GM23338 (cell line): ENCODE results near the gene MACF1. TPM values are rescaled to one million over a fixed set of nuclear protein-coding genes. Genes with fewer than 3 reads are reported as not detected.

Source experiments
- ATAC-seq: fragments of 200-7000 bp; cut with Tn5 transposase; 3 replicates; pipeline ENCODE4 v1.9.1; 2020
- DNase-seq: peaks from one replicate; pipeline ENCODE4 v3.0.0-alpha.2; 2015; ENCODE audit warnings: low spot score
- H2AFZ ChIP-seq: fragments of 200-600 bp; sonication (generic); 2 replicates; pipeline ENCODE4 v1.8.0; 2016; ENCODE audit warnings: antibody characterized with exemption, mild to moderate bottlenecking, moderate library complexity
- H3F3A ChIP-seq: fragments of 200-600 bp; sonication (generic); replicated peaks from 2 replicates; pipeline ENCODE4 v1.8.0; 2017; ENCODE audit warnings: antibody characterized with exemption, mixed run types, low read depth
- H3K27ac ChIP-seq: fragments of 200-600 bp; sonication (generic); 2 replicates; pipeline ENCODE4 v1.6.1; 2016; ENCODE audit warnings: low read depth
- H3K27me3 ChIP-seq: fragments of 200-600 bp; sonication (generic); 2 replicates; pipeline ENCODE4 v1.8.0; 2016; ENCODE audit warnings: mild to moderate bottlenecking, mixed run types, moderate library complexity; ENCODE audit not compliant: insufficient read depth
- H3K36me3 ChIP-seq: fragments of 200-600 bp; sonication (generic); 2 replicates; pipeline ENCODE4 v1.8.0; 2016; ENCODE audit warnings: mild to moderate bottlenecking; ENCODE audit not compliant: insufficient read depth
- H3K4me1 ChIP-seq: fragments of 200-600 bp; sonication (generic); 2 replicates; pipeline ENCODE4 v1.8.0; 2016; ENCODE audit warnings: mild to moderate bottlenecking, moderate library complexity; ENCODE audit not compliant: insufficient read depth
- H3K4me2 ChIP-seq: fragments of 200-600 bp; sonication (generic); 2 replicates; pipeline ENCODE4 v1.7.1; 2017; ENCODE audit warnings: mixed run types
- H3K4me3 ChIP-seq: fragments of 200-600 bp; sonication (generic); 2 replicates; pipeline ENCODE4 v1.6.1; 2016; ENCODE audit warnings: mixed run types
- H3K79me2 ChIP-seq: fragments of 200-600 bp; sonication (generic); replicated peaks from 2 replicates; pipeline ENCODE4 v1.8.0; 2017; ENCODE audit warnings: mild to moderate bottlenecking; ENCODE audit not compliant: insufficient read depth
- H3K9me2 ChIP-seq: fragments of 200-600 bp; sonication (generic); 2 replicates; pipeline ENCODE4 v1.8.0; 2017; ENCODE audit not compliant: insufficient read depth
- H4K20me1 ChIP-seq: fragments of 200-600 bp; sonication (generic); replicated peaks from 2 replicates; pipeline ENCODE4 v1.8.0; 2017; ENCODE audit warnings: mild to moderate bottlenecking; ENCODE audit not compliant: insufficient read depth
- H3K27ac Mint-ChIP-seq: 2 replicates; pipeline ENCODE4 v1.8.0; 2020; ENCODE audit warnings: inconsistent platforms, mild to moderate bottlenecking, moderate library complexity, mixed read lengths
- H3K27me3 Mint-ChIP-seq: 3 replicates; pipeline ENCODE4 v1.8.0; 2022; ENCODE audit warnings: low read depth, mild to moderate bottlenecking, moderate library complexity, mixed read lengths, inconsistent platforms; ENCODE audit not compliant: insufficient read depth, poor library complexity
- H3K36me3 Mint-ChIP-seq: 3 replicates; pipeline ENCODE4 v1.8.0; 2021; ENCODE audit warnings: low read depth, mild to moderate bottlenecking, inconsistent platforms, moderate library complexity, mixed read lengths
- H3K4me1 Mint-ChIP-seq: 3 replicates; pipeline ENCODE4 v1.8.0; 2020; ENCODE audit warnings: mild to moderate bottlenecking, inconsistent platforms, mixed read lengths
- H3K4me3 Mint-ChIP-seq: 3 replicates; pipeline ENCODE4 v1.8.0; 2021; ENCODE audit warnings: moderate library complexity, mild to moderate bottlenecking, inconsistent platforms, mixed read lengths
- H3K9me3 Mint-ChIP-seq: 3 replicates; pipeline ENCODE4 v1.8.0; 2020; ENCODE audit warnings: moderate library complexity, mild to moderate bottlenecking, inconsistent platforms, mixed read lengths
- EZH2 ChIP-seq: fragments of 200-600 bp; sonication (generic); IDR thresholded peaks from one replicate; pipeline ENCODE4 v1.8.0; 2017; ENCODE audit warnings: antibody characterized with exemption, mild to moderate bottlenecking, low read depth; ENCODE audit not compliant: unreplicated experiment
- JUNB ChIP-seq: IDR thresholded peaks from one replicate; pipeline ENCODE4 v1.6.1; 2016; ENCODE audit warnings: antibody characterized with exemption; ENCODE audit not compliant: unreplicated experiment
- NANOG ChIP-seq: IDR thresholded peaks from 2 replicates; pipeline ENCODE4 v1.6.1; 2016; ENCODE audit warnings: antibody characterized with exemption, borderline replicate concordance
- POLR2AphosphoS5 ChIP-seq: IDR thresholded peaks from 2 replicates; pipeline ENCODE4 v1.6.1; 2016; ENCODE audit warnings: antibody characterized with exemption, low read depth
- ZNF114 ChIP-seq: fragments of 250-450 bp; sonication (Bioruptor Pico); IDR thresholded peaks from 2 replicates; pipeline ENCODE4 v1.5.0; 2020; ENCODE audit warnings: mild to moderate bottlenecking, moderate library complexity
- polyA plus RNA-seq: library from polyadenylated mRNA; unstranded; fragments of >200 nt; fragmentation: Nextera tagmentation; extraction: Ambion mirVana; gene quantifications from 2 replicates; pipeline ENCODE4 v1.2.1, GENCODE V29; 2016
- total RNA-seq: library from RNA; depleted of rRNA; stranded (reverse); fragments of >200 nt; shearing (Covaris generic); gene quantifications from 2 replicates; pipeline ENCODE4 v1.2.3, GENCODE V29; 2014
- TF ChIP-seq, protein P1 (sequence below): fragments of 250-450 bp; sonication (Bioruptor Pico); IDR thresholded peaks from 2 replicates; pipeline ENCODE4 v1.5.0; 2020; ENCODE audit warnings: mild to moderate bottlenecking, moderate library complexity
- TF ChIP-seq, protein P2 (sequence below): IDR thresholded peaks from 2 replicates; pipeline ENCODE4 v1.6.1; 2016; ENCODE audit warnings: antibody characterized with exemption

Gene MACF1
- total and polyA plus RNA-seq, 2 experiments from 2014 or later, result 104 to 399 TPM

DNA sequence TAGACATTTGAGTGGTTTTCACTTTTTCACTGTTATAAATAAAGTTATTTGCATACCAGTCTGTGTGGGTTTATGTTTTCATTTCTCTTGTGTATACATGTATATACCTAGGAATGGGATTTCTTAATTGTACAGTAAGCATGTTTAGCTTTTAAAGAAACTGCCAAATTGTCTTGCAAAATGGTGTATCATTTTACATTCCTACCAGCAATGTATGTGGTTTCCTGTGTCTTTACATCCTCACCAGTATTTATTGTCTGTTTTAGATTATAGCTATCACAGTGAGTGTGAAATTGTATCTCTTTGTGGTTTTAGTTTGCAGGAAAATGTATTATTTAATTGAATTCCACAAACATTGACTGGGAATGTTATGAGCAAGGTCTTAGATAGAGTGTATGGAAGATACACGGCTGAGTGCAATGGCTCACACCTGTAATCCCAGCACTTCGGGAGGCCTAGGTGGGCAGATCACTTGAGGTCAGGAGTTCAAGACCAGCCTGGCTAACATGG, 57.3 kb downstream of the MACF1 start:
- no peaks in the 10 kb centered on the region; the same call in 2 of the 3 replicates for H3K9me3 Mint-ChIP-seq

More for the DNA sequence above, 57.3 kb downstream of the MACF1 start:
- Histone ChIP-seq H3K79me2 (peaks cover 75% of the 10 kb centered on the region), H3K4me3 (no peak overlapping the region), H3K4me2 (no peak overlapping the region), H3F3A (peaks cover 2% of the 10 kb centered on the region; the same call in 1 of the 2 replicates), H3K4me1 (peaks cover 14% of the 10 kb centered on the region), H4K20me1 (peaks cover 7% of the 10 kb centered on the region; the same call in 1 of the 2 replicates), H3K36me3 (peaks cover 3% of the 10 kb centered on the region; the same call in 1 of the 2 replicates), H2AFZ (no peak overlapping the region), H3K9me2 (no peaks in the 10 kb centered on the region), H3K27ac (no peak overlapping the region), H3K27me3 (no peaks in the 10 kb centered on the region)
- Mint-ChIP-seq H3K27ac (no peak overlapping the region), H3K36me3 (peaks cover 16% of the 10 kb centered on the region; the same call in 2 of the 3 replicates), H3K27me3 (peaks cover 2% of the 10 kb centered on the region), H3K4me1 (peaks cover 24% of the 10 kb centered on the region), H3K4me3 (no peak overlapping the region)
- DNase-seq (no peak), ATAC-seq (no peak)
- no peak for TF ChIP-seq EZH2
- no peak for TF ChIP-seq NANOG
- no peak for TF ChIP-seq ZNF114 (CRISPR knock-in tag)
- no peak for TF ChIP-seq JUNB
- TF ChIP-seq, protein P1, sequence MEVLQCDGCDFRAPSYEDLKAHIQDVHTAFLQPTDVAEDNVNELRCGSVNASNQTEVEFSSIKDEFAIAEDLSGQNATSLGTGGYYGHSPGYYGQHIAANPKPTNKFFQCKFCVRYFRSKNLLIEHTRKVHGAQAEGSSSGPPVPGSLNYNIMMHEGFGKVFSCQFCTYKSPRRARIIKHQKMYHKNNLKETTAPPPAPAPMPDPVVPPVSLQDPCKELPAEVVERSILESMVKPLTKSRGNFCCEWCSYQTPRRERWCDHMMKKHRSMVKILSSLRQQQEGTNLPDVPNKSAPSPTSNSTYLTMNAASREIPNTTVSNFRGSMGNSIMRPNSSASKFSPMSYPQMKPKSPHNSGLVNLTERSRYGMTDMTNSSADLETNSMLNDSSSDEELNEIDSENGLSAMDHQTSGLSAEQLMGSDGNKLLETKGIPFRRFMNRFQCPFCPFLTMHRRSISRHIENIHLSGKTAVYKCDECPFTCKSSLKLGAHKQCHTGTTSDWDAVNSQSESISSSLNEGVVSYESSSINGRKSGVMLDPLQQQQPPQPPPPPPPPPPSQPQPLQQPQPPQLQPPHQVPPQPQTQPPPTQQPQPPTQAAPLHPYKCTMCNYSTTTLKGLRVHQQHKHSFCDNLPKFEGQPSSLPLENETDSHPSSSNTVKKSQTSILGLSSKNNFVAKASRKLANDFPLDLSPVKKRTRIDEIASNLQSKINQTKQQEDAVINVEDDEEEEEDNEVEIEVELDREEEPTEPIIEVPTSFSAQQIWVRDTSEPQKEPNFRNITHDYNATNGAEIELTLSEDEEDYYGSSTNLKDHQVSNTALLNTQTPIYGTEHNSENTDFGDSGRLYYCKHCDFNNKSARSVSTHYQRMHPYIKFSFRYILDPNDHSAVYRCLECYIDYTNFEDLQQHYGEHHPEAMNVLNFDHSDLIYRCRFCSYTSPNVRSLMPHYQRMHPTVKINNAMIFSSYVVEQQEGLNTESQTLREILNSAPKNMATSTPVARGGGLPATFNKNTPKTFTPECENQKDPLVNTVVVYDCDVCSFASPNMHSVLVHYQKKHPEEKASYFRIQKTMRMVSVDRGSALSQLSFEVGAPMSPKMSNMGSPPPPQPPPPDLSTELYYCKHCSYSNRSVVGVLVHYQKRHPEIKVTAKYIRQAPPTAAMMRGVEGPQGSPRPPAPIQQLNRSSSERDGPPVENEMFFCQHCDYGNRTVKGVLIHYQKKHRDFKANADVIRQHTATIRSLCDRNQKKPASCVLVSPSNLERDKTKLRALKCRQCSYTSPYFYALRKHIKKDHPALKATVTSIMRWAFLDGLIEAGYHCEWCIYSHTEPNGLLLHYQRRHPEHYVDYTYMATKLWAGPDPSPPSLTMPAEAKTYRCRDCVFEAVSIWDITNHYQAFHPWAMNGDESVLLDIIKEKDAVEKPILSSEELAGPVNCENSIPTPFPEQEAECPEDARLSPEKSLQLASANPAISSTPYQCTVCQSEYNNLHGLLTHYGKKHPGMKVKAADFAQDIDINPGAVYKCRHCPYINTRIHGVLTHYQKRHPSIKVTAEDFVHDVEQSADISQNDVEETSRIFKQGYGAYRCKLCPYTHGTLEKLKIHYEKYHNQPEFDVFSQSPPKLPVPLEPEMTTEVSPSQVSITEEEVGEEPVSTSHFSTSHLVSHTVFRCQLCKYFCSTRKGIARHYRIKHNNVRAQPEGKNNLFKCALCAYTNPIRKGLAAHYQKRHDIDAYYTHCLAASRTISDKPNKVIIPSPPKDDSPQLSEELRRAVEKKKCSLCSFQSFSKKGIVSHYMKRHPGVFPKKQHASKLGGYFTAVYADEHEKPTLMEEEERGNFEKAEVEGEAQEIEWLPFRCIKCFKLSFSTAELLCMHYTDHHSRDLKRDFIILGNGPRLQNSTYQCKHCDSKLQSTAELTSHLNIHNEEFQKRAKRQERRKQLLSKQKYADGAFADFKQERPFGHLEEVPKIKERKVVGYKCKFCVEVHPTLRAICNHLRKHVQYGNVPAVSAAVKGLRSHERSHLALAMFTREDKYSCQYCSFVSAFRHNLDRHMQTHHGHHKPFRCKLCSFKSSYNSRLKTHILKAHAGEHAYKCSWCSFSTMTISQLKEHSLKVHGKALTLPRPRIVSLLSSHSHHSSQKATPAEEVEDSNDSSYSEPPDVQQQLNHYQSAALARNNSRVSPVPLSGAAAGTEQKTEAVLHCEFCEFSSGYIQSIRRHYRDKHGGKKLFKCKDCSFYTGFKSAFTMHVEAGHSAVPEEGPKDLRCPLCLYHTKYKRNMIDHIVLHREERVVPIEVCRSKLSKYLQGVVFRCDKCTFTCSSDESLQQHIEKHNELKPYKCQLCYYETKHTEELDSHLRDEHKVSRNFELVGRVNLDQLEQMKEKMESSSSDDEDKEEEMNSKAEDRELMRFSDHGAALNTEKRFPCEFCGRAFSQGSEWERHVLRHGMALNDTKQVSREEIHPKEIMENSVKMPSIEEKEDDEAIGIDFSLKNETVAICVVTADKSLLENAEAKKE, result no peak
- TF ChIP-seq, protein P2, sequence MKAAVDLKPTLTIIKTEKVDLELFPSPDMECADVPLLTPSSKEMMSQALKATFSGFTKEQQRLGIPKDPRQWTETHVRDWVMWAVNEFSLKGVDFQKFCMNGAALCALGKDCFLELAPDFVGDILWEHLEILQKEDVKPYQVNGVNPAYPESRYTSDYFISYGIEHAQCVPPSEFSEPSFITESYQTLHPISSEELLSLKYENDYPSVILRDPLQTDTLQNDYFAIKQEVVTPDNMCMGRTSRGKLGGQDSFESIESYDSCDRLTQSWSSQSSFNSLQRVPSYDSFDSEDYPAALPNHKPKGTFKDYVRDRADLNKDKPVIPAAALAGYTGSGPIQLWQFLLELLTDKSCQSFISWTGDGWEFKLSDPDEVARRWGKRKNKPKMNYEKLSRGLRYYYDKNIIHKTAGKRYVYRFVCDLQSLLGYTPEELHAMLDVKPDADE, result no peak
- TF ChIP-seq POLR2AphosphoS5, result no peak
